NOMO-1 treated with DMSO at 0.1 percent for 48 hours (cell line): ENCODE data around the gene NGEF.

Experiments
- DNase-seq: peaks from one replicate; lab custom pipeline; 2025; ENCODE audit not compliant: unreplicated experiment; lab: John Stamatoyannopoulos, UW

Gene NGEF

GRCh38 chr2:232887171-232887850 lies 125.7 kb downstream of the NGEF start:
- no peak for DNase-seq

- no peak for DNase-seq
These were observed 126.4 kb downstream of the NGEF start for GRCh38 chr2:232886632-232887031.

GRCh38 chr2:232886176-232886575 lies 126.9 kb downstream of the NGEF start:
- no peak for DNase-seq

GRCh38 chr2:232885264-232885961 lies 127.6 kb downstream of the NGEF start:
- DNase-seq: no peak

GRCh38 chr2:232884549-232885263 lies 128.3 kb downstream of the NGEF start:
- no peak for DNase-seq

- DNase-seq: no peak
These were observed 129.0 kb downstream of the NGEF start for GRCh38 chr2:232884001-232884421.

- DNase-seq: no peak
These were observed 129.8 kb downstream of the NGEF start for GRCh38 chr2:232883116-232883721.

GRCh38 chr2:232882505-232883115 lies 130.4 kb downstream of the NGEF start:
- DNase-seq: no peak

- no peak for DNase-seq
These were observed 131.0 kb downstream of the NGEF start for GRCh38 chr2:232882085-232882484.

GRCh38 chr2:232880764-232881351 lies 132.2 kb downstream of the NGEF start:
- DNase-seq: no peak

- no peak for DNase-seq
These were observed 133.2 kb downstream of the NGEF start for GRCh38 chr2:232879618-232880494.

GRCh38 chr2:232878855-232879617 lies 134.0 kb downstream of the NGEF start:
- no peak for DNase-seq

- no peak for DNase-seq
These were observed 135.0 kb downstream of the NGEF start for GRCh38 chr2:232877940-232878511.

- no peak for DNase-seq
These were observed 136.0 kb downstream of the NGEF start for GRCh38 chr2:232876978-232877441.

- peak; percentile 15 for DNase-seq
These were observed 136.7 kb downstream of the NGEF start for GRCh38 chr2:232876161-232876977.

- DNase-seq: no peak
These were observed 137.6 kb downstream of the NGEF start for GRCh38 chr2:232875256-232876121.
